ENCODE results near the gene AADAT.

The AADAT gene

GRCh38 chr4:170089274-170089667 is 485 bp downstream of the AADAT start:
- Histone ChIP-seq H3K4me1 (ENCODE audit: control insufficient read depth, insufficient read depth, low read length) (peaks cover 17% of the 10 kb centered on the region), H3K27me3 (ENCODE audit: control insufficient read depth, insufficient read depth, low read length) (peaks cover 18% of the 10 kb centered on the region), H3K9ac (ENCODE audit: low read depth, low read length) (peak overlapping the region; percentile 69), H3K4me3 (ENCODE audit: low read depth, low read length) (peak overlapping the region; percentile 77), H3K36me3 (ENCODE audit: control insufficient read depth, insufficient read depth, low read length) (peaks cover 39% of the 10 kb centered on the region), H3K9me3 (ENCODE audit: control insufficient read depth, insufficient read depth, low read length) (no peaks in the 10 kb centered on the region), H3K27ac (ENCODE audit: low read depth, low read length) (peak overlapping the region; percentile 68)

- peaks cover 18% of the 10 kb centered on the region for H3K27me3 ChIP-seq (ENCODE audit: control insufficient read depth, insufficient read depth, low read length)
- peaks cover 12% of the 10 kb centered on the region; the same call in 1 of the 2 replicates for H3K4me1 ChIP-seq (ENCODE audit: control insufficient read depth, insufficient read depth, low read length)
- peak overlapping the region; percentile 77 for H3K4me3 ChIP-seq (ENCODE audit: low read depth, low read length)
- no peaks in the 10 kb centered on the region for H3K9me3 ChIP-seq (ENCODE audit: control insufficient read depth, insufficient read depth, low read length)
- H3K9ac ChIP-seq (ENCODE audit: low read depth, low read length): no peak overlapping the region
- H3K27ac ChIP-seq (ENCODE audit: low read depth, low read length): no peak overlapping the region
- H3K36me3 ChIP-seq (ENCODE audit: control insufficient read depth, insufficient read depth, low read length): peaks cover 44% of the 10 kb centered on the region
Observed at GRCh38 chr4:170088716-170089115, 1.0 kb downstream of the AADAT start.

GRCh38 chr4:170087163-170087700 is 2.5 kb downstream of the AADAT start:
- Histone ChIP-seq H3K9me3 (ENCODE audit: control insufficient read depth, insufficient read depth, low read length) (no peaks in the 10 kb centered on the region), H3K27me3 (ENCODE audit: control insufficient read depth, insufficient read depth, low read length) (peaks cover 18% of the 10 kb centered on the region), H3K9ac (ENCODE audit: low read depth, low read length) (no peak overlapping the region), H3K36me3 (ENCODE audit: control insufficient read depth, insufficient read depth, low read length) (peaks cover 46% of the 10 kb centered on the region), H3K4me1 (ENCODE audit: control insufficient read depth, insufficient read depth, low read length) (peaks cover 12% of the 10 kb centered on the region; the same call in 1 of the 2 replicates), H3K4me3 (ENCODE audit: low read depth, low read length) (no peak overlapping the region), H3K27ac (ENCODE audit: low read depth, low read length) (no peak overlapping the region)

DNA sequence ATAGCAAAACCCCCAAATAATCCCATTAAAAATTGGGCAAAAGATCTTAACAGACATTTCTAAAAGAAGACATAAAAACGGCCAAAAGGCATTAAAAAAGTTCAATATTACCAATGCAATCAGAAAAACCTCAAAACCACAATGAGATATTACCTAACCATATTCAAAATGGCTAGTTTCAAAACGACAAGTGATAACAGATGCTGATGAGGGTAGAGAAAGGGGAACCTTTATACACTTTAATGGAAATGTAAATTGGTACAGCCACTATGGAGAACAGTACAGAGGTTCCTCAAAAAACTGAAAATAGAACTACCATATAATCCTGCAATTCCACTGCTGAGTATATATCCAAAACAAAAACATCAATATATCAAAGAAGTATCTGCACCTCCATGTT is 6.2 kb downstream of the AADAT start:
- H3K9me3 ChIP-seq (ENCODE audit: control insufficient read depth, insufficient read depth, low read length): no peaks in the 10 kb centered on the region
- H3K4me1 ChIP-seq (ENCODE audit: control insufficient read depth, insufficient read depth, low read length): peaks cover under 1% of the 10 kb centered on the region; the same call in 1 of the 2 replicates
- H3K27me3 ChIP-seq (ENCODE audit: control insufficient read depth, insufficient read depth, low read length): peaks cover under 1% of the 10 kb centered on the region; the same call in 1 of the 2 replicates
- no peak overlapping the region for H3K4me3 ChIP-seq (ENCODE audit: low read depth, low read length)
- no peak overlapping the region for H3K27ac ChIP-seq (ENCODE audit: low read depth, low read length)
- H3K9ac ChIP-seq (ENCODE audit: low read depth, low read length): no peak overlapping the region
- H3K36me3 ChIP-seq (ENCODE audit: control insufficient read depth, insufficient read depth, low read length): peaks cover 65% of the 10 kb centered on the region

- Histone ChIP-seq H3K36me3 (ENCODE audit: control insufficient read depth, insufficient read depth, low read length) (peaks cover 63% of the 10 kb centered on the region), H3K9me3 (ENCODE audit: control insufficient read depth, insufficient read depth, low read length) (no peaks in the 10 kb centered on the region), H3K4me3 (ENCODE audit: low read depth, low read length) (no peak overlapping the region), H3K4me1 (ENCODE audit: control insufficient read depth, insufficient read depth, low read length) (no peaks in the 10 kb centered on the region), H3K27me3 (ENCODE audit: control insufficient read depth, insufficient read depth, low read length) (no peaks in the 10 kb centered on the region), H3K9ac (ENCODE audit: low read depth, low read length) (no peak overlapping the region), H3K27ac (ENCODE audit: low read depth, low read length) (no peak overlapping the region)
Observed at GRCh38 chr4:170080496-170080895, 9.3 kb downstream of the AADAT start.

GRCh38 chr4:170079981-170080380 is 9.8 kb downstream of the AADAT start:
- H3K36me3 ChIP-seq (ENCODE audit: control insufficient read depth, insufficient read depth, low read length): peaks cover 58% of the 10 kb centered on the region

DNA sequence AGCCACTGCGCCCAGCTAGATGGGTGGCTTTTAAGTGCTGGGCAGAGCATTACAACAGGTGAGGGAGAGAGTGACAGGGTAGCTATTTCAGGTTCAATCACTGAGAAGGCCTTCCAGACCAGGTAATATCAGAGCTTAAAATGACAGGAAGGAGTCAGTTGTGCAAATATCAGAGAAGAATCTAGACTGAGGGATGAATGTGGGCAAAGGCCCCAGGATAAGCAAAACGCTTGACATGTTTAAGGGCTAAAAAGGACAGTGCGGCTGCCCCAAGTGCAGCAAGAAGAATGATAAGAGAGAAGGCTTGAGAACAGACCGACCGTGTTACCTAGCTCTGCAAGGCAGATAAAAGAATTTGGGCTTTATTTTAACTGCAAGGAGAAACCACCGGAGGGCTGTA is 18.6 kb downstream of the AADAT start:
- Histone ChIP-seq H3K4me3 (ENCODE audit: low read depth, low read length) (no peak overlapping the region), H3K27me3 (ENCODE audit: control insufficient read depth, insufficient read depth, low read length) (no peaks in the 10 kb centered on the region), H3K9ac (ENCODE audit: low read depth, low read length) (no peak overlapping the region), H3K36me3 (ENCODE audit: control insufficient read depth, insufficient read depth, low read length) (peaks cover 47% of the 10 kb centered on the region), H3K4me1 (ENCODE audit: control insufficient read depth, insufficient read depth, low read length) (peaks cover 8% of the 10 kb centered on the region), H3K27ac (ENCODE audit: low read depth, low read length) (no peak overlapping the region), H3K9me3 (ENCODE audit: control insufficient read depth, insufficient read depth, low read length) (no peaks in the 10 kb centered on the region)

More at GRCh38 chr4:170079981-170080380, 9.8 kb downstream of the AADAT start:
- Histone ChIP-seq H3K9ac (ENCODE audit: low read depth, low read length) (no peak overlapping the region), H3K4me1 (ENCODE audit: control insufficient read depth, insufficient read depth, low read length) (peaks cover 2% of the 10 kb centered on the region), H3K27ac (ENCODE audit: low read depth, low read length) (no peak overlapping the region), H3K4me3 (ENCODE audit: low read depth, low read length) (no peak overlapping the region), H3K9me3 (ENCODE audit: control insufficient read depth, insufficient read depth, low read length) (no peaks in the 10 kb centered on the region), H3K27me3 (ENCODE audit: control insufficient read depth, insufficient read depth, low read length) (no peaks in the 10 kb centered on the region)

DNA sequence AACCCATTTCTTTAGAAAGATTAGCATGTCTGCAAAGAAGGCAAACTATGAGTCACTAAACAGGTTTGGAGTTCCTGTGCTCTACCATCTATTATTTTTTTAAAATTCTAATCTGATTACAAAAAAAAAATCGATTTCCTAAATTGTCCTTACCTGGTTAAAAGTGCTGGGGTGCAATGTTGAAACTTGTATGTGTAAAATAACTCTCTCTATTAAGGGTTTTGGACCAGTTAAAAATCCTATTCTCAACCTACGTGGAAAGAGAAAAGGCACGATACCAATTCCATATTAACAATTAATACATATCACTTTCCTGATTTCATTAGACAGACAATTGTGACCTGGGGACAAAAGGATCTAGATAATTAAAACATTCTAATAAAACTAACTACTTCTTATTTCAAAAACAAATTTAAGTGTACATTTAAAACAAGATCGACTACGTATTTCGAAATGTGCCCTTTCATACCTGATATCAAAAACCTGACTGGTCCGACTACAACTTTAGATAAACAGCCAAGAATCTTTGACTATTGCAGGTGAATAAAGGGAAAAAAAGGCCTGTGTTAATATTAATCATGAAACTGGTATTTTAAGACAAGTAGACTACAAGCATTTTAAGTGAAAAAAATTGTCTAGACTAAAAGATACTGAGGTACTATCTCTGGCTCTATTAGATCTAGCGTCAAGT is 21.2 kb downstream of the AADAT start:
- Histone ChIP-seq H3K9ac (ENCODE audit: low read depth, low read length) (no peak overlapping the region), H3K27me3 (ENCODE audit: control insufficient read depth, insufficient read depth, low read length) (no peaks in the 10 kb centered on the region), H3K36me3 (ENCODE audit: control insufficient read depth, insufficient read depth, low read length) (peaks cover 55% of the 10 kb centered on the region), H3K4me3 (ENCODE audit: low read depth, low read length) (no peak overlapping the region), H3K4me1 (ENCODE audit: control insufficient read depth, insufficient read depth, low read length) (no peaks in the 10 kb centered on the region), H3K9me3 (ENCODE audit: control insufficient read depth, insufficient read depth, low read length) (no peaks in the 10 kb centered on the region), H3K27ac (ENCODE audit: low read depth, low read length) (no peak overlapping the region)

- Histone ChIP-seq H3K36me3 (ENCODE audit: control insufficient read depth, insufficient read depth, low read length) (peaks cover 43% of the 10 kb centered on the region), H3K9me3 (ENCODE audit: control insufficient read depth, insufficient read depth, low read length) (no peaks in the 10 kb centered on the region), H3K4me3 (ENCODE audit: low read depth, low read length) (no peak overlapping the region), H3K27ac (ENCODE audit: low read depth, low read length) (no peak overlapping the region), H3K9ac (ENCODE audit: low read depth, low read length) (no peak overlapping the region), H3K27me3 (ENCODE audit: control insufficient read depth, insufficient read depth, low read length) (no peaks in the 10 kb centered on the region), H3K4me1 (ENCODE audit: control insufficient read depth, insufficient read depth, low read length) (no peaks in the 10 kb centered on the region)
Observed at GRCh38 chr4:170059421-170059820, 30.3 kb downstream of the AADAT start.

DNA sequence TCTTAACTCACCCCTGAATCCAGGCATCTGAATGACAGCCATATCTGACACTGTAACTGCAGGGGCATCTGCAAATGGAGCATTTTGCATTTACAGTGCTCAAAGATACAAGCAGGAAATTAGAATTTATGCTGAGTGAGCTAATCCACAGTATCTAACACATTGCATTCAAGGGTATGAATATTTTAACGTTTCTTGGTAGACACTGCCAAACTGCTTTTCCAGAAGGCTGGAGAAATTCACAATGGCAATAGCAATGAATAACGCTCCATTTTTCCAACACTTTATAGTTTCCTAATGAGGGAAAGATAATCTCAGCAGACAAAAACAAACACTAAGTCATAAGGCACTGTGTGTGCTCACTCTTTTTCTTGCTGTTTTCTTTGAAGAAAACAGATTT is 30.9 kb downstream of the AADAT start:
- Histone ChIP-seq H3K4me1 (ENCODE audit: control insufficient read depth, insufficient read depth, low read length) (no peaks in the 10 kb centered on the region), H3K27me3 (ENCODE audit: control insufficient read depth, insufficient read depth, low read length) (no peaks in the 10 kb centered on the region), H3K9me3 (ENCODE audit: control insufficient read depth, insufficient read depth, low read length) (no peaks in the 10 kb centered on the region), H3K9ac (ENCODE audit: low read depth, low read length) (no peak overlapping the region), H3K27ac (ENCODE audit: low read depth, low read length) (no peak overlapping the region), H3K36me3 (ENCODE audit: control insufficient read depth, insufficient read depth, low read length) (peaks cover 38% of the 10 kb centered on the region), H3K4me3 (ENCODE audit: low read depth, low read length) (no peak overlapping the region)

- H3K27ac ChIP-seq (ENCODE audit: low read depth, low read length): no peak overlapping the region
- peaks cover 29% of the 10 kb centered on the region for H3K36me3 ChIP-seq (ENCODE audit: control insufficient read depth, insufficient read depth, low read length)
- no peaks in the 10 kb centered on the region for H3K9me3 ChIP-seq (ENCODE audit: control insufficient read depth, insufficient read depth, low read length)
- no peak overlapping the region for H3K9ac ChIP-seq (ENCODE audit: low read depth, low read length)
- H3K4me1 ChIP-seq (ENCODE audit: control insufficient read depth, insufficient read depth, low read length): no peaks in the 10 kb centered on the region
- H3K4me3 ChIP-seq (ENCODE audit: low read depth, low read length): no peak overlapping the region
- H3K27me3 ChIP-seq (ENCODE audit: control insufficient read depth, insufficient read depth, low read length): no peaks in the 10 kb centered on the region
Observed at GRCh38 chr4:170057866-170058265, 31.9 kb downstream of the AADAT start.
